Neural progenitor cell (in vitro differentiated cells): ENCODE measurements around the gene GALNT13.

Source experiments
- EZH2 ChIP-seq: fragments of 200-600 bp; sonication (generic); IDR thresholded peaks from 2 replicates; pipeline ENCODE4 v1.6.1; 2017; ENCODE audit warnings: antibody characterized with exemption, mild to moderate bottlenecking, moderate library complexity
- EZH2phosphoT487 ChIP-seq: fragments of 200-600 bp; sonication (generic); IDR thresholded peaks from 2 replicates; pipeline ENCODE4 v1.6.1; 2017; ENCODE audit warnings: antibody characterized with exemption
- TF ChIP-seq, protein P1 (sequence below): fragments of 200-600 bp; sonication (generic); IDR thresholded peaks from 2 replicates; pipeline ENCODE4 v1.5.1; 2017; ENCODE audit warnings: antibody characterized with exemption, mild to moderate bottlenecking

GRCh38 chr2:153875801-153876466, 4.2 kb downstream of the GALNT13 start:
- TF ChIP-seq EZH2 (no peak), EZH2phosphoT487 (no peak)
- TF ChIP-seq, protein P1, sequence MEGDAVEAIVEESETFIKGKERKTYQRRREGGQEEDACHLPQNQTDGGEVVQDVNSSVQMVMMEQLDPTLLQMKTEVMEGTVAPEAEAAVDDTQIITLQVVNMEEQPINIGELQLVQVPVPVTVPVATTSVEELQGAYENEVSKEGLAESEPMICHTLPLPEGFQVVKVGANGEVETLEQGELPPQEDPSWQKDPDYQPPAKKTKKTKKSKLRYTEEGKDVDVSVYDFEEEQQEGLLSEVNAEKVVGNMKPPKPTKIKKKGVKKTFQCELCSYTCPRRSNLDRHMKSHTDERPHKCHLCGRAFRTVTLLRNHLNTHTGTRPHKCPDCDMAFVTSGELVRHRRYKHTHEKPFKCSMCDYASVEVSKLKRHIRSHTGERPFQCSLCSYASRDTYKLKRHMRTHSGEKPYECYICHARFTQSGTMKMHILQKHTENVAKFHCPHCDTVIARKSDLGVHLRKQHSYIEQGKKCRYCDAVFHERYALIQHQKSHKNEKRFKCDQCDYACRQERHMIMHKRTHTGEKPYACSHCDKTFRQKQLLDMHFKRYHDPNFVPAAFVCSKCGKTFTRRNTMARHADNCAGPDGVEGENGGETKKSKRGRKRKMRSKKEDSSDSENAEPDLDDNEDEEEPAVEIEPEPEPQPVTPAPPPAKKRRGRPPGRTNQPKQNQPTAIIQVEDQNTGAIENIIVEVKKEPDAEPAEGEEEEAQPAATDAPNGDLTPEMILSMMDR = no peak
